Spleen (tissue), 11 donors: ENCODE results near the gene PLCH2. TPM values are rescaled to one million over a fixed set of nuclear protein-coding genes. Genes with fewer than 3 reads are reported as not detected.

Source experiments
- DNase-seq: peaks from one replicate; pipeline ENCODE4 v3.0.0-alpha.2; 2020
- H3K27ac ChIP-seq, 8 donors: fragments of 200-600 bp; sonication (generic) in 7 of 8; 1 replicate in 4 of 8; 2 replicates in 4 of 8; pipeline versions ENCODE4 v1.5.0 to v1.8.0; 2016 to 2021; ENCODE audit warnings: inconsistent platforms in 4 of 8, mild to moderate bottlenecking in 4 of 8, moderate library complexity in 1 of 8
- H3K27me3 ChIP-seq, 7 donors: fragments of 200-600 bp; sonication (generic) in 6 of 7; replicated peaks in 1 of 7; 1 replicate in 4 of 7; 2 replicates in 3 of 7; pipeline versions ENCODE4 v1.5.0 to v1.8.0; 2016 to 2021; ENCODE audit warnings: inconsistent platforms in 3 of 7, mild to moderate bottlenecking in 1 of 7
- H3K36me3 ChIP-seq, 6 donors: fragments of 200-600 bp; sonication (generic) in 5 of 6; 1 replicate in 4 of 6; 2 replicates in 2 of 6; pipeline versions ENCODE4 v1.5.0 to v1.8.0; 2016 to 2021; ENCODE audit warnings: inconsistent platforms in 2 of 6
- H3K4me1 ChIP-seq, 6 donors: fragments of 200-600 bp; sonication (generic) in 5 of 6; 1 replicate in 3 of 6; 2 replicates in 3 of 6; pipeline versions ENCODE4 v1.5.0 to v1.8.0; 2016 to 2021; ENCODE audit warnings: inconsistent platforms in 3 of 6
- H3K4me3 ChIP-seq, 8 donors: fragments of 200-600 bp; sonication (generic) in 7 of 8; 1 replicate in 4 of 8; 2 replicates in 4 of 8; pipeline versions ENCODE4 v1.5.0 to v1.8.0; 2016 to 2021; ENCODE audit warnings: inconsistent platforms in 4 of 8, mild to moderate bottlenecking in 4 of 8, moderate library complexity in 2 of 8
- H3K9me3 ChIP-seq, 8 donors: fragments of 200-600 bp; sonication (generic) in 7 of 8; 1 replicate in 4 of 8; 2 replicates in 4 of 8; pipeline versions ENCODE4 v1.5.0 to v1.8.0; 2016 to 2021; ENCODE audit warnings: inconsistent platforms in 4 of 8
- POLR2A ChIP-seq, 3 donors: fragments of 450-650 bp; IDR thresholded peaks; one replicate each; pipeline ENCODE4 v1.5.1; 2017; ENCODE audit warnings: antibody characterized with exemption in 3 of 3, mild to moderate bottlenecking in 1 of 3
- POLR2AphosphoS5 ChIP-seq, 3 donors: sonication (generic); formaldehyde crosslinking; IDR thresholded peaks; one replicate each; pipeline ENCODE4 v1.5.1; 2017; ENCODE audit warnings: antibody characterized with exemption in 3 of 3
- WGBS, 5 donors: extraction: QIAGEN DNeasy Blood & Tissue Kit in 3 of 5; methylation state at CpG; one replicate each; pipeline versions ENCODE4 v1.1.5 to v1.1.7; 2013 to 2018; 5-methylcytosine and 5-hydroxymethylcytosine counted together
- intact Hi-C: fragments of 100-400 bp; cut with DNase I; formaldehyde crosslinking; loops from one replicate; pipeline ENCODE4 v1.15.0; 2023; ENCODE audit warnings: low total_unique reads
- polyA plus RNA-seq, 3 donors: library from polyadenylated mRNA; stranded (reverse); fragments of 200-250 nt; gene quantifications; one replicate each; pipeline ENCODE4 v1.2.1, GENCODE V29; 2013
- total RNA-seq, 7 donors: library from RNA; depleted of rRNA in 3 of 7; stranded (reverse); fragments of >200 nt in 3 of 7; fragmentation: NEBNext Ultra II Directional in 4 of 7; extraction: Animal tissue kit (Norgen Biotek cat#: 25700) in 4 of 7; gene quantifications; one replicate each; pipeline versions ENCODE4 v1.1.0 to v1.2.1, GENCODE V29; 2016 to 2021
- TF ChIP-seq, protein P1 (sequence below), 11 experiments: fragments of 200-600 bp in 7 of 11; fragments of 450-650 bp in 4 of 11; sonication (generic) in 4 of 11; IDR thresholded peaks in 8 of 11; conservative IDR thresholded peaks in 3 of 11; 1 replicate in 7 of 11; 2 replicates in 4 of 11; pipeline versions ENCODE4 v1.4.0 to v1.8.0; 2016 to 2021; ENCODE audit warnings: antibody characterized with exemption in 11 of 11, inconsistent platforms in 4 of 11, mild to moderate bottlenecking in 1 of 11
- donor health status: healthy with polysubstance abuse.
- donor health status: DM: no; HTN: no; CAD: no; lungs with moderate emphysema.
- donor health status: DM: no; HTN: no; CAD: no.
- donor health status: Bipolar disorder and iron deficiency.
- donor health status: healthy.
- donor health status: DM: no; HTN: no; CAD: no.
- donor health status: DM: yes; HTN: yes; CAD: no.

Gene PLCH2
- total and polyA plus RNA-seq, 10 donors: 2.2 to 21.0 (median 8.9) TPM

GRCh38 chr1:2525920-2526823, 50.1 kb downstream of the PLCH2 start, which contains the start of gene PANK4:
Gene PANK4 (minus strand): TSS chr1:2526596. CDS start chr1:2526587, 9 bp downstream.
- intact Hi-C loops: no loop called here
- H3K27me3 ChIP-seq: peaks cover 0 to 42% (median 17%) of the 10 kb centered on the region in 7 donors
- H3K4me3 ChIP-seq: peak within 1 kb of the TSS; percentile 75 to 99 (median 86)
- H3K36me3 ChIP-seq: peaks cover 0 to 15% (median 7%) of the 10 kb centered on the region in 6 donors
- peak within 1 kb of the TSS; percentile 55 to 93 (median 83) for H3K27ac ChIP-seq
- peaks cover 43 to 91% (median 77%) of the 10 kb centered on the region in 6 donors for H3K4me1 ChIP-seq
- DNase-seq: peak; percentile 98
- TF ChIP-seq POLR2A (IDR thresholded peaks at IDR 0.05) (no peak), POLR2AphosphoS5 (IDR thresholded peaks at IDR 0.05) (peak; percentile 78 to 90 (median 80))
- TF ChIP-seq, protein P1, sequence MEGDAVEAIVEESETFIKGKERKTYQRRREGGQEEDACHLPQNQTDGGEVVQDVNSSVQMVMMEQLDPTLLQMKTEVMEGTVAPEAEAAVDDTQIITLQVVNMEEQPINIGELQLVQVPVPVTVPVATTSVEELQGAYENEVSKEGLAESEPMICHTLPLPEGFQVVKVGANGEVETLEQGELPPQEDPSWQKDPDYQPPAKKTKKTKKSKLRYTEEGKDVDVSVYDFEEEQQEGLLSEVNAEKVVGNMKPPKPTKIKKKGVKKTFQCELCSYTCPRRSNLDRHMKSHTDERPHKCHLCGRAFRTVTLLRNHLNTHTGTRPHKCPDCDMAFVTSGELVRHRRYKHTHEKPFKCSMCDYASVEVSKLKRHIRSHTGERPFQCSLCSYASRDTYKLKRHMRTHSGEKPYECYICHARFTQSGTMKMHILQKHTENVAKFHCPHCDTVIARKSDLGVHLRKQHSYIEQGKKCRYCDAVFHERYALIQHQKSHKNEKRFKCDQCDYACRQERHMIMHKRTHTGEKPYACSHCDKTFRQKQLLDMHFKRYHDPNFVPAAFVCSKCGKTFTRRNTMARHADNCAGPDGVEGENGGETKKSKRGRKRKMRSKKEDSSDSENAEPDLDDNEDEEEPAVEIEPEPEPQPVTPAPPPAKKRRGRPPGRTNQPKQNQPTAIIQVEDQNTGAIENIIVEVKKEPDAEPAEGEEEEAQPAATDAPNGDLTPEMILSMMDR (IDR thresholded peaks at IDR 0.05 in 8 of 11, conservative IDR thresholded peaks at IDR 0.05 in 3 of 11): peak in 6 of 11 experiments; percentile 16 to 52 (median 28)
- 0 to 1% (median 0%) methylated on average over 30 to 107 of the region's 107 CpGs for WGBS, 5 donors
- H3K9me3 ChIP-seq: no peaks in the 10 kb centered on the region

- H3K27ac ChIP-seq: peak overlapping the region in 7 of 8 donors; percentile 78 to 93 (median 83)
- WGBS, 5 donors: 43 to 51% (median 48%) methylated on average over 16 to 20 of the region's 20 CpGs
- DNase-seq: no peak
- H3K4me1 ChIP-seq: peaks cover 43 to 95% (median 77%) of the 10 kb centered on the region in 6 donors
- TF ChIP-seq POLR2A (IDR thresholded peaks at IDR 0.05): no peak
- TF ChIP-seq, protein P1 (IDR thresholded peaks at IDR 0.05 in 8 of 11, conservative IDR thresholded peaks at IDR 0.05 in 3 of 11): no peak
- no peak for TF ChIP-seq POLR2AphosphoS5 (IDR thresholded peaks at IDR 0.05)
- no peaks in the 10 kb centered on the region for H3K9me3 ChIP-seq
- intact Hi-C loops: no loop called here
- H3K4me3 ChIP-seq: peak overlapping the region; percentile 75 to 99 (median 86)
- peaks cover 0 to 7% (median 0%) of the 10 kb centered on the region in 6 donors for H3K36me3 ChIP-seq
- peaks cover 0 to 50% (median 26%) of the 10 kb centered on the region in 7 donors for H3K27me3 ChIP-seq
These were observed 50.9 kb downstream of the PLCH2 start for GRCh38 chr1:2526824-2527555.

- Histone ChIP-seq H3K27ac (no peak overlapping the region), H3K4me1 (peaks cover 43 to 92% (median 77%) of the 10 kb centered on the region in 6 donors), H3K9me3 (no peaks in the 10 kb centered on the region), H3K4me3 (peak overlapping the region in 1 of 8 donors; percentile 99), H3K27me3 (peaks cover 0 to 56% (median 29%) of the 10 kb centered on the region in 7 donors), H3K36me3 (peaks cover 0 to 4% (median 0%) of the 10 kb centered on the region in 6 donors)
- intact Hi-C loops: no loop called here
- TF ChIP-seq, protein P1 (IDR thresholded peaks at IDR 0.05 in 8 of 11, conservative IDR thresholded peaks at IDR 0.05 in 3 of 11): no peak
- TF ChIP-seq POLR2AphosphoS5 (IDR thresholded peaks at IDR 0.05) (no peak), POLR2A (IDR thresholded peaks at IDR 0.05) (no peak)
- 92 to 100% (median 97%) methylated on average over 3 to 4 of the region's 4 CpGs for WGBS, 5 donors
- no peak for DNase-seq
These were observed 51.4 kb downstream of the PLCH2 start for GRCh38 chr1:2527556-2527860.
